HG03520 (cell line): ENCODE measurements around the gene SURF4.

Experiments
- ATAC-seq: cut with Tn5 transposase; IDR thresholded peaks from one replicate; pipeline ENCODE4 v1.9.1; 2021; ENCODE audit warnings: mild to moderate bottlenecking, moderate library complexity; ENCODE audit not compliant: unreplicated experiment

SURF4 gene

GRCh38 chr9:133353548-133353947 lies 22.3 kb downstream of the SURF4 start:
- no peak for ATAC-seq

- no peak for ATAC-seq
Measured at GRCh38 chr9:133352635-133353340, 23.1 kb downstream of the SURF4 start.

GRCh38 chr9:133351908-133352634 lies 23.8 kb downstream of the SURF4 start:
- ATAC-seq: no peak

- no peak for ATAC-seq
Measured at GRCh38 chr9:133351526-133351907, 24.3 kb downstream of the SURF4 start.

GRCh38 chr9:133349965-133350616 lies 25.8 kb downstream of the SURF4 start:
- no peak for ATAC-seq

GRCh38 chr9:133348718-133349573 lies 26.9 kb downstream of the SURF4 start:
- no peak for ATAC-seq

- peak; percentile 69 for ATAC-seq
Measured at GRCh38 chr9:133347985-133348717, 27.7 kb downstream of the SURF4 start, which contains the start of the genes MED22 and RPL7A. MED22 (minus strand) TSS chr9:133348131; CDS start chr9:133346662, 1,469 bp downstream. RPL7A (plus strand) TSS chr9:133348218; CDS start chr9:133348244, 26 bp downstream.

GRCh38 chr9:133347515-133347984 lies 28.3 kb downstream of the SURF4 start:
- ATAC-seq: peak; percentile 17

GRCh38 chr9:133346021-133346785 lies 29.7 kb downstream of the SURF4 start:
- ATAC-seq: no peak

- no peak for ATAC-seq
Measured at GRCh38 chr9:133345596-133345995, 30.3 kb downstream of the SURF4 start.

- no peak for ATAC-seq
Measured at GRCh38 chr9:133344979-133345378, 30.9 kb downstream of the SURF4 start.

- no peak for ATAC-seq
Measured at GRCh38 chr9:133344071-133344470, 31.8 kb downstream of the SURF4 start.

GRCh38 chr9:133342570-133342969 lies 33.3 kb downstream of the SURF4 start:
- ATAC-seq: no peak

- no peak for ATAC-seq
Measured at GRCh38 chr9:133342069-133342406, 33.8 kb downstream of the SURF4 start.

GRCh38 chr9:133341369-133342068 lies 34.3 kb downstream of the SURF4 start:
- ATAC-seq: no peak

- no peak for ATAC-seq
Measured at GRCh38 chr9:133340916-133341315, 34.9 kb downstream of the SURF4 start.

GRCh38 chr9:133340256-133340655 lies 35.6 kb downstream of the SURF4 start:
- no peak for ATAC-seq

GRCh38 chr9:133339641-133340040 lies 36.2 kb downstream of the SURF4 start:
- no peak for ATAC-seq
